Stimulated activated CD8-positive, alpha-beta memory T cell treated with anti-CD3 and anti-CD28 coated beads, Interleukin-4, amount 100 ng/mL, for 4 hours (primary cell): ENCODE results near the gene PXMP4.

ENCODE experiments used
- DNase-seq, 2 donors: peaks; one replicate each; pipeline ENCODE4 v3.0.0-alpha.2; 2020; ENCODE audit warnings: low read depth in 2 of 2, low spot score in 1 of 2

The PXMP4 gene

DNA sequence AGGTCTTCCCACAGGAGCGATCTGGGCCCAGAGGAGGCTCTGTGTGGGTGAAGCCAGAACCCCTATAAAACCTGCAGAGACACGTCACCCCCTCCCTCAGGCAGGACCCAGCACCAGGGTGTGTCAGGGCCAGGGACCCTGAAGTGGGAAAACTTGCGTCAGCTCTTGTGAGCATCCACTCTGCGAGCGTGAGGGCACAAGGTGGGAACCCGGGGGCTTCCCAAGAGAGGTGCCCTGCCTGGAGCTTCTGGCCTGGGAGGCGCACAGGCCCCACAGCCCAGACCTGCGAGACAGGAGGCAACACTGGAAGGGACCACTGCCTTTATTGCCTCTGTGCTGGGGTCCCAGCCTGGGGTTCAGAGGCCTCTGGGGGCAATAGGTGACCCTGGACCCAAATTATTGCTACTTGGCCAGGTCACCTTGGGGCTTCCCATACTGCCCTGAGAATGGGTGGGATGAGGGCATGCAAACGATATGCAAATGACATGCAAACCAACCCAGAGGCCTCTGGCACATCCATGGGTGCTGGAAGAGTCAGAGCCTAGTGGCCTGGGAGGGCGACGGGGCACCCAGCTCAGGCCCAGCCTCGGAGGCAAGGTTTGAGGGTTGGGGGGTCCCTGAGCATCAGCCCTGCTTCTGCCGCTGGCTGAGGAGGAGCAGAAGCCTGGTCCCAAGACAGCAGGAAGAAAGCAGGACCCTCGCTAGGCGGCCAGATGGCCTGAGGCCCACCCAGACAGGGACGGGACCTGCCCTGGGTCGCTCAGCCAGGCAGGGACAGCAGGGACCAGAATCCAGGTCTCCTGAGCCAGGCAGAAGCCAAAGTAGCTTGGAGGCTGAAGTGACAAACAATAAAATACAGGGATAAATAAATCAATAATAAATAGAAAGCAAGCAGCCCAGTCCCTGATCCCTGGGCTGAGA lies 63.1 kb downstream of the PXMP4 start:
- DNase-seq: no peak

DNA sequence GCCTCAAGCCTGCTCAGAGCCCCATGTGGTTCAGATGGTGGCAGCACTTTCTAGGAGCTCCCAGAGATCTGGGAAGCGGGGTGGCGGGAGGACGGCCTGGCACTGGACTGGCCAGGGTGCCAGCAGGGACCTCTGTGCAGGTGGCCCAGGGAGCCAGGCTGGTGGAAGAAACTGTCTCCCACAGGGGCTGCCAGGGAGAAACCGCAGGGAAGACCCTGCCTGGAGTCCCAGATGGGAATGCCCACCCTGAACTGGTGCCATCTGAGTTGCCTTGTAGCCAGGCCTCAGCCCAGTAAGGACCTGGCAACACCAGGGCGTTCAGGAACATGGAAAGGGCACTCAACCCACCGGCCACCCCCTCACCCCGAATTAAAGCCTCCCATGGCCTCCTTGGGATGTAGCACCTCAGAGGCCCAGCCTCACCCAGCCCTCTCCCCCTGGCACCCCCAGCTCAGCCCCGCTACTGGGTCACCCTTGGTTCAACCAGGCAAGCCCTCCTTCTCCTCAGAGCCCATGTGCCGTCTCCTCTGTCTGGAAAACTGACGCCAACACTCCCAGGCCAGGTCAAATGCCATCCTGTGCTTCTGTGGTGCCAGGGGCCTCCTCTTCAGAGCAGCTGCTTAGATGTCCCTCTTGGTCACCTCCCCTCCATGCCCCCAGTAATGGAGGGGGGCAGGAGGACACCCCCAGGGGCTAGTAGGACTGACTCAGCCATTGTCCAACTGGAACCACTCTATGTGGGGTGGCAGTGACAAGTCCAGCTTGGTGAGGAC lies 63.9 kb downstream of the PXMP4 start:
- DNase-seq: no peak

DNA sequence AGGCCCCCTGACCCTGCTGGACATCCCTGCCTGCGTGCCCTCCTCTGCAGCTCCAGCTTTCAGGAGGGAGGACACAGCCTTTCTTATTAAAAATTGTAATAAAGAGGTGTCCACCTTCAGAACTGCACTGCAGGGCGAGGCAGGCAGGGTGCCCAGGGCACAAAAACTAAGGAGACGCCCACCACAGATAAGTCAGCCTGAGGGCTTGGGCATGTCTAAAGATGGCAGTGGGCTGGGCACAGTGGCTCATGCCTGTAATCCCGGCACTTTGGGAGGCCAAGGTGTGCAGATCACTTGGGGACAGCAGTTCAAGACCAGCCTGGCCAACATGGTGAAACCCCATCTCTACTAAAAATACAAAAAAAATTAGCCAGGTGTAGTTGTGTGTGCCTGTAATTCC lies 64.9 kb downstream of the PXMP4 start:
- DNase-seq: no peak

DNA sequence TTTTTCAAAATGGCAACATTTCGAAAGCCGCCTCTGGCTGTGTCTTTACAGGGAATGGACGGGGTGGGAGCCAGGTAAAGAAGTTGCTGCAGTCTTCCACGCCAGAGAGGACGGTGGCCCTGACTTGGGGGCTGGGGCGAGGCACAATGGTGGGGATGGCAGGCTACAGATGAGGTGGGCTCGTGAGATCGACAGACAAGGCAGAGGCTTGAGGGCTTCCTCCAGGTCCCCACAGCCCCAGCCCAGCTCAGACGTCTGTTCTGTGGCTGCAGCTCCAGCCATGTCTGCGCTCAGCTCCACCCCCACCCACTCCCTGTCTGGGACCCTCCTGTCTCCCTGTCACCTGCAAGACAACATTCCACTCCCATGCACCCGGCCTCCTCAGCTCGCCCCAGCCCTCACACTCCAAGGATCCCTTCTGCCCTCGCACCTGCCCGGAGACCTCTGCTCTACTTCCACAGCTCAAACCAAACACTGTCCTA lies 65.4 kb downstream of the PXMP4 start:
- DNase-seq: no peak

DNA sequence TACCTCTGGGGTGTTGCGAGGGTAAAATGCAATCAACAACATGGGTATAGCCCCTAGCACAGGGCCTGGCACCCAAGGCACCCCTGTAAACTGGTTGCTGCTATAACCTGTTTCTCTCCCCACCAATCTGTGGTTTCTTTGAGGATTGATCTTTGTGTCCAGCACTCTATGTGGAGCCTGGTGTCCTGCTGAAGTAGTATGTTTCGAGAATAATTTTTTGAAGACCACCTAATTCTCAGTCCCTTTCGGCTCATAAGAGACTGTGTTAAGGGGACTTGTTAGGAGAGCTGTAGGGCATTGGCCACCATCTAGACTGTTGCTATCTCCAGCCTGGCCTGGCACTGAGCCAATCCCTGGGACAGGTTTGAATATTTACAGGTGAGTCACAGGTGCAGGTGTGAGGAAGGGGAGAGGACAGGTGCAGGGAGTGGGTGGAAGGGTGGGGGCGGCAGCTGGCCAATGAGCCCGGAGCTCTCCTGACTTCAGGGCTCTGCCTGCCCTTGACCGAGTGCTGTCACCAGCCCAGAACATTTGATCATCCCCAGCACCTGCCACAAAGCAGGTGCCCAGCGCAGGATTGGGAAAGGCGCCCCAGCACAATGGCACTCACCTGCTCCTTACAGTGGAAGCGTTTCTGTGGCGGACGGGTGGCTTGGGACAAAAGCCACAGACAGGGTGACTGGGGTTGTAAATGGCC lies 66.1 kb downstream of the PXMP4 start:
- no peak for DNase-seq

DNA sequence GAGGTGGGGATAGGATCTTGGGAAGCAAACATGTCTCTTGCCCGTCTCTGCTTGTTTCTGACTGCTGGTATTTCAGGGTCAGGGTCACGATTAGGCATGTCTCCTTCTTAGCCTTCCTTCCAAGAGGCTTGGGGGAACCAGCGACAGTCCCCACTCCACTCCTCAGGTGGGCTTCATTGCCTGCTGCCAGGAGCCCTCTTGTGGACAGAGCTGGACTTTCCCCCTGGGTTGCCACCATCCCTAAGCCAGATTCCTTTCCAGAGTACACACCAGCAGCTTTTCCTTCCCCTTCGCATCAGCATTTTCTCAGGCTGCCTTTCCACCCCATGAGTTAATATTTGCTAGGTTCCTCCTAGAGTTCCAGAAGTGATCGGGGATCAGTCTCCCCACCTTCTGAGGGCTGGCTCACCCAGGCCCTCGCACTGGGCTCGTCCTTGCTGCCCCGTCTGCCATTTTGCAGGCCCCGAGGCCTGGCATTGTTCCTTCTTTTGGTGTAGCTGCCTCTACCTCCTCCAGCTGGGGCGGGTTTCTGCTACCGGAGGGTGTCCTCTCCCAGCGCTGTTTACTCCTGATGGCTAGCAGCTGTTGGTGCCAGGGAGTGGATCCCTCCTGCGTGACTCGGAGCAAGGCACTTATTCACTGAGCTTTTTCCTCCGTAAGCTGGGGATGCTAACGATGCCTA lies 66.8 kb downstream of the PXMP4 start:
- DNase-seq: no peak
